Measurements from ENCODE around the gene CCDC201.
"Not testable (repeated sequence)": the region's sequence is repeated elsewhere in the genome, so short reads cannot be mapped to it uniquely, and the experiment has no call there.

The CCDC201 gene

GRCh38 chr7:45872116-45873034 is 507 bp downstream of the CCDC201 start:
- DNase-seq = no peak

- DNase-seq = no peak
Observed at GRCh38 chr7:45869426-45869825, 3.5 kb downstream of the CCDC201 start.

- no peak for DNase-seq
Observed at GRCh38 chr7:45867471-45867870, 5.4 kb downstream of the CCDC201 start.

- DNase-seq = no peak
Observed at GRCh38 chr7:45865594-45866410, 7.1 kb downstream of the CCDC201 start.

GRCh38 chr7:45863715-45864114 is 9.2 kb downstream of the CCDC201 start:
- no peak for DNase-seq

- not testable (repeated sequence) for DNase-seq
Observed at GRCh38 chr7:45856888-45857287, 16.0 kb downstream of the CCDC201 start.

- DNase-seq = not testable (repeated sequence)
Observed at GRCh38 chr7:45855680-45856079, 17.2 kb downstream of the CCDC201 start.

GRCh38 chr7:45853491-45853890 is 19.4 kb downstream of the CCDC201 start:
- DNase-seq = not testable (repeated sequence)

GRCh38 chr7:45852984-45853383 is 19.9 kb downstream of the CCDC201 start:
- not testable (repeated sequence) for DNase-seq

GRCh38 chr7:45848734-45849133 is 24.1 kb downstream of the CCDC201 start:
- DNase-seq = not testable (repeated sequence)

GRCh38 chr7:45846536-45846935 is 26.3 kb downstream of the CCDC201 start:
- not testable (repeated sequence) for DNase-seq

- DNase-seq = peak; percentile 10
Observed at GRCh38 chr7:45841926-45842717, 30.8 kb downstream of the CCDC201 start.

GRCh38 chr7:45838852-45839251 is 34.0 kb downstream of the CCDC201 start:
- DNase-seq = not testable (repeated sequence)

GRCh38 chr7:45832433-45833177 is 40.3 kb downstream of the CCDC201 start:
- DNase-seq = not testable (repeated sequence)

- DNase-seq = not testable (repeated sequence)
Observed at GRCh38 chr7:45829846-45830245, 43.0 kb downstream of the CCDC201 start.

- not testable (repeated sequence) for DNase-seq
Observed at GRCh38 chr7:45827731-45828130, 45.2 kb downstream of the CCDC201 start.

- not testable (repeated sequence) for DNase-seq
Observed at GRCh38 chr7:45826550-45826949, 46.3 kb downstream of the CCDC201 start.

GRCh38 chr7:45818763-45819162 is 54.1 kb downstream of the CCDC201 start:
- DNase-seq = not testable (repeated sequence)

- not testable (repeated sequence) for DNase-seq
Observed at GRCh38 chr7:45817913-45818312, 55.0 kb downstream of the CCDC201 start.

- not testable (repeated sequence) for DNase-seq
Observed at GRCh38 chr7:45817016-45817415, 55.9 kb downstream of the CCDC201 start.

GRCh38 chr7:45814216-45815118 is 58.4 kb downstream of the CCDC201 start:
- not testable (repeated sequence) for DNase-seq
